Esophagus muscularis mucosa (tissue), 3 donors: ENCODE data around the gene HS6ST1.

Source experiments
- CTCF ChIP-seq, 3 experiments: fragments of 200-600 bp in 2 of 3; fragments of 450-650 bp in 1 of 3; sonication (generic) in 2 of 3; IDR thresholded peaks; one replicate each; pipeline ENCODE4 v1.5.1; 2017 to 2019; ENCODE audit warnings: antibody characterized with exemption in 3 of 3, mild to moderate bottlenecking in 2 of 3, moderate library complexity in 1 of 3
- EP300 ChIP-seq: sonication (generic); formaldehyde crosslinking; IDR thresholded peaks from one replicate; pipeline ENCODE4 v1.6.1; 2017; ENCODE audit warnings: antibody characterized with exemption

DNA sequence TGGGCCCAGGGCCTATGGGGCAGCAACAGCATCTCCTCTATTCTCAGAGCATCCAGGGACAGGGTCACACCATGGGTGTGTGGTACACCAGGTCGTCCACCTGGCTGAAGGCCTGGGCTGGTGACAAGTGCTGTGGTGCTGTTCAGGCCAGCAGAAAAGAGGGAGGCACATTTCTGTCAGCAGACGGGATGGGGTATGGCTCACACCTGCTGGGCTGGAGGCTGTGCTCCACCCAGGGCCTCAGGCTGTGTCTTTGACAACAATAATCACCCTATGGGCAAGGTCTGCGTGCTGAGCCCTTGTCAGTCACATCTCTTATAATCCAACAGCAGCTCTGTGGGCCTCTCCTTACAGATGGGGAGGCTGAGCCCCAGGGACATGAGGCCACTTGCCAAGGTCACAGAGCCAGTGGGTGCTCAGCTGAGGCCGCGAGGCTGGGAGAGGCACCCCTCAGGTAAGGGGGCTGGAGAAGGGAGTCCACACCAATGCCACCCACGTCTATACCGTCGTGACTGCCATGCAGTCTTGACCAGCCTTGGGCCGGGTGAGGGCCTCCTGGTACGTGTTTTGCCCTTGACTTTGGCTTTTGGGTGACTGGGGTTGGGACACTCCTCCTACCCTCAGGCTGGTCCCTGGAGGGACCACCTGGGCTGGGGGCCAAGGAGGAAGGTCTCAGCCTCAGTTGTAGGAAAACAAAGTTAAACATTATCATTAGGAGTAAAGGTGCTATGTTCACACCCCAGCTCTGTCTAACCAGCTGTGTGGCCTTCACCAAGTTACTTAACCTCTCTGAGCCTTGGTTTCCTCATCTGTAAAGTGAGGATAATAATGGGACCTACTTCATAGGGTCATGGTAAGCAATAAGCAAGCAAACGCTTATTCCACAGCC is 5.6 kb upstream of the HS6ST1 start:
- TF ChIP-seq EP300 (no peak), CTCF (IDR thresholded peaks at IDR 0.05) (no peak)
